RPMI8226 (cell line): ENCODE results near the gene PITPNB.

ENCODE experiments used
- DNase-seq: peaks from one replicate; pipeline ENCODE4 v3.0.0-alpha.2; 2015

The PITPNB gene

DNA sequence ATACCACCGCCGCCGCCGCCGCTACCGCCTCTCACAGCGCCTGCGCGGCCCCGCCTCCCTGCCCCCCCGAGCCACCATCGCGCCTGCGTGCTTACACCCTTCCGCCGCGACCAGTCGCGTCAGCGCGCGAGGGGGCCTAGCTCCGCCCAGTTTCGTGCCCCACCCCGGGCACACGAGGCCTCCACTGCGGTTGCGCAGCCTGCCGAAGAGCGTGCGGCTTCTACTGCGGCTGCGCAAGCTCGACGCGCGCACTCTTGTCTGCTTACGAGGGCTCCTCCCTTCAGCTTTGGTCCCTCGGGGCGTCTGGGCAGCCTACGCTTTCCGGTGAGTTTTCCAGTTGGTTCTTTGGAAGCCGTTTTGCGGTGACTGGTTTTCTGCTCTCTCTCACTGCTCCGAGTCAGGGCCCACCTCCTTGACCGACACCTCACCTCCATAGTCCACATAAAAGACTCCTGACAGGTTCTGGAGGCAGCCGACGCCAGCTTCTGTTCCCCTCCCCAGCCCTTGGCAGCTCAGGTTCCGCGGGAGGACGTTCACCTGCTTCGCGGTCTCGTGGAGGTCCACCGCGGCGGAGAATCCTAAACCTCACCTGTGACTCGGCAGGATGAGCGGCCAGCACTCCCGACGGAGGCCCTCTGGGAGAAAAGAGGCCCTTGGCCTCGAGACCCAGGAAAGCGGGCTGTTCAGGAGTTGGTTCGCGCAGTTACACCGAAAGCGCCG, at the start of gene PITPNB:
PITPNB (minus strand) TSS at position 35 of the 720 bp plus-strand sequence. CDS start 65 bp downstream, outside the sequence.
- peak; percentile 98 for DNase-seq

DNA sequence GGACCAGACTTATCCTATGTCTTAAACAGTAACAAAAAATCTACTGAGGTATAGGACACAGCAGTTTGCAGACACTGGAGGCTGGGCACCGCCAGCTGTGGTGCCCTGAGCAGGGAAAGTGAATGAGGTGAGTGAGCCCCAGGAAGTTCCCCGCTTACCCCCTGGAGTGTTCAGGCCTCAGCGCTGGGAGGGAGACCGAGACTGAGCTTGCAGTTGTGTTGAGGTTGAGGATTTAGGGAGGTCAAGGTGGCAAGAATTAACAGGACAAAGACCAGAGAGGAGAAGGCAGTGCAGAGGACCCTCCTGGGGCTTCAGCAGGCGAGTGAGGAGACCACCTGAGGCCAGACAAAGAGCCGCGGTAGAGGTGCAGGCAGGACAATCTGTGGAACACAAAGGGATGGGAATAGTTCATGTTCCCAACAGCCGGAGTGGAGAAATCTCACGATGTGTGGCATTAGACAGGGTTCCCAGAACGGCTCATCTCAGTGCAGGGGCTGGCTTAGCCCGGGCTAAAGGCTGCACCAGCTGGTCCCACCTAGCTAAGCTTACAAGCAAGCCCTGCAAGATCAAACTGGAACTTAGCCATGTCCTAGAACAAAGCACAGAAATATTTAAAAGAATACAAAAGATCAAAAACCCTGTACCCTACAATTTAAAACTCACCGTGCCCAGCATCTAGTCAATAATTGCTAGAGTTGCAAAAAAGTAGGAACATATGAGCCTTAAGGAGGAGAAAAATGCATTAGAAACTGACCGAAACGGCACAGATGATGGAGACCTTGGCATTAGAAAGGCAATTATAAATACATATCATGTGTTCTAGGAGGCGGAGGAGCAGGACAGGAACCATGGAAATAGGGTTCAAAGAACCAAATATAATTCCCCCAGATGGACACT, 47.4 kb upstream of the PITPNB start:
- DNase-seq: no peak

DNA sequence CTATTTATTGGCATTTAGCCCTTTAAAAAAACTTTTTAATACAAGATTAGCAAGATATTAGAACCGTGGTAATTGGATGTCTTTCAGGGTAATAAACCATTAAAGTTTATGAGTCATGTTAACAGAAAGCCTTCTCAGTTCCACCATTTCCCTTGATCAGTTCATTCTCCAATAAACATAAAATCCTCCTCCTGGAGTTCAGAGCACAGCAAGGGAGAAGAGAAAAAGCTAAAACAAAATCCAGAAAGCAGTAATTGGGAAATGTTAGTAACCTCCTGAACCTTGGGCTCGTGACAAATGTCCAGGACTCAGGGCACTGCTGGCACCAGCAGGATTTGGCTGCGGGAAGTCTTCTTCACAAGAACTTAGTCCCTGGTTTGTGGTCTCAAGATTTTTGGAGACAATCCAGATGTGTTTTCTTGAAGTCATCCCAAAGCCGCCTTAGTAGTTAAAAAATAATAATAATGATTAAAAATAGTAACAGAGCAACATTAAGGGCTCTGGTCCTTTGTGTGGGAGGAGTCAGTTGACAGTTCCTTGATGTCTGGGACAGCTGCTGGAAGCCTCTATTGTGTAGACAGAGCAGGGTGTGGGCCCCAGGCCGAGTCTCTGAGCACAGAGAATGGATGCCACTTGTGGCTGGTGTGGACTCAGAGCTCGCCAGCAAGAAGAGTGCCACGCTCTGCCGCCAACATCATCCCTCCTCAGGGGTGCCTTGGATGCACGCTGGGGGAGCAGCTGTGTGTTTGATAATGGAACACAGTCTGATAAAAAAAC, 43.4 kb upstream of the PITPNB start:
- no peak for DNase-seq

DNA sequence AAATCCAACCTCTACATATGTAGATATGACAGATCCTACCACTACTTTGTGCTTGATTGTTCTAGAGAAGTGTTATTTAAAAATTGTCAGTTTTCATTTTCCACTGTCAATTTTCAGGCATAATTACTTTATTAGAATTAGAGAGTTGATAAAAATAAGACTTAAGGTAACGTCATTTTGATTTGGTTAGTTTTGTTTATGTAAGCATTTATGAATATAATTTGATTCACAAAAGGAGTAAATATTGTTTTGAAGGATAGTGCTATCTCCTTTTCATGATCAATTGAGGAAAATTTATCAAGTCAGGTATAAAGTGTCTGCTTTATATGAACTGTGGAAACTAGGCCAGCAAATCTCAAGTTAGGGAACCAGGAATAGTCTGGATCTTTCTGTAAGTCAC, 42.6 kb upstream of the PITPNB start:
- no peak for DNase-seq

DNA sequence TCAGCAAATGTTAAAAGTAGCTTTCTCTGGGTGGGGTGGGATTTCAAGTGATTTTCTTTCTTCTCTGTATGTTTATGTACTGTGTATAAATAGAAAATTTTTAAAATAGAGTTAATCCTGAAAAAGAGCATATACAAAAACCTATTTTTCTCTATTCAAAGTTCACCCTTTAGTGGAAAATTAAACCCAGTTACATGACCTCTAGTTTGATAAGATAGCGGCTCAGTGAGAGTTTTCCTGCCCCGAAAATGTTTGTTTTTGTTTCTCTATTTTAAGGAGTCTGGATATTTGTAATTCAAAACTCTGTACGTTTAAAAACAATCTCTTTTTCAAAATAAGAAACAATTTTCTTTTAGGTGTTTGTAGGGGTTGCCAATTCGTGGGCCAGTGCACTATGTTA, 42.1 kb upstream of the PITPNB start:
- DNase-seq: no peak

DNA sequence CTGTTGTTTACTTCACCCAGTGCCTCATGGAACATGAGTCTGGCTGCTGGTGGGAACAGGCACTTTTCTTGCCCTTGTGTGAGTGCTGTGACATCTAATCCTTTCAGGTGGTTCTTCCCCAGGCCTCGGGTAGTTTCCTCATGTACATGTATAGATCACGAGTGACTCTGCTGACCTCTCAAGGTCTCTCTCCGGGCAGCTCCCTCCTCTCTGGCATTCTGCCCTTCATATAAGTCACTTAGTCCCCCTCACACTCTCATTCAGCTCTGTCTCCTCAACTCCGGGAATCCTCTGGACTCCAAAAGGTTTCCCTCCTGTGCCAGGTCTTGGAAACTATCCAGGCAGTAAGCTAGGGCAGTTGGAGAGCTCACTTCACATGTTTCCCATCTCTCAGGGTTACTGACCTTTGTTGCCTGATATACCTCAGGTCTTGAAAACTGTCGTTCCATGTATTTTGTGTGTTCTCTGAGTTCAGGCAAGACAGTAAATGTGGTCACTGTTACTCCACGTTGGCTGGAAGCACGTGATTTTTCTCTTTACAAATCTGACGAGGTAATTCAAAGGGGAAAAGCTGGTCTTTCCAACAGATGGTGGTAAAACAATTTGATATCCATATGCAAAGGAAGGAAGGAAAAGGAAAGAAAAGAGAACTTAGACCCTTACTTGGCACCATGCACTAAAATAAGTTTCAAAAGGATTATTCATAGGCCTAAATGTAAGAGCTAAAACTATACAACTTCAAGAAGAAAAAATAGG, 40.5 kb upstream of the PITPNB start:
- DNase-seq: no peak

DNA sequence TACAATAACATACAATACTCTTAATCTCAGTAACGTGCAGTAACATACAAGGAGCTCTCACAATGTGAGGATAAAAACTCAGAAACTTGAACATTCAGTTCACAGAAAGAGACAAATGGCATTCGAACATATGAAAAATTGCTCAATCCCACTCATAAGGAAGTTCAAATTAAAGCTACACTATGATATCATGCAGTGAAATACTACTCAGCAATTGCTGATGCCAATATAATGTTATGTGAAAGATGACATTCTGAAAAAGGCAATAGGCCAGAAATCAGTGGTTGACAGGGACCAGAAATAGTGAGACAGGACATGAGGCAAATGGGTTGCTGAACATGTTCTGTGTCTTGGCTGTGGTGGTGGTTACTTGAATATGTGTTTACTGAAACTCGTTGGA, 33.7 kb upstream of the PITPNB start:
- DNase-seq: no peak

DNA sequence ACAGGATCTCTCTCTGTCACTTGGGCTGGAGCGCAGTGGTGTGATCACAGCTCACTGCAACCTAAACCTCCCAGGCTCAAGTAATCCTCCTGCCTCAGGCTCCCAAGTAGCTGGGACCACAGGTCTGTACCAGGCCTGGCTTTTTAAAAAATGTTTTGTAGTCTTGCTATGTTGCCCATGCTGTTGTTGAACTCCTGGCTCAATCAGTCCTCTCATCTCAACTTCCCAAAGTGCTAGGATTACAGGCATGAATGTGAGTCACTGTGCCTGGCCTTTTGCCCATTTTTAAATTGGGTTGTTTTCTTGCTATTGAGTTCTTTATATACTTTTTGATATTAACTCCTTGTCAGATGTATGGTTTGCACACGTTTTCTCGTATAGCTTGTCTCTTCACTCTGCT, 33.0 kb upstream of the PITPNB start:
- DNase-seq: no peak

DNA sequence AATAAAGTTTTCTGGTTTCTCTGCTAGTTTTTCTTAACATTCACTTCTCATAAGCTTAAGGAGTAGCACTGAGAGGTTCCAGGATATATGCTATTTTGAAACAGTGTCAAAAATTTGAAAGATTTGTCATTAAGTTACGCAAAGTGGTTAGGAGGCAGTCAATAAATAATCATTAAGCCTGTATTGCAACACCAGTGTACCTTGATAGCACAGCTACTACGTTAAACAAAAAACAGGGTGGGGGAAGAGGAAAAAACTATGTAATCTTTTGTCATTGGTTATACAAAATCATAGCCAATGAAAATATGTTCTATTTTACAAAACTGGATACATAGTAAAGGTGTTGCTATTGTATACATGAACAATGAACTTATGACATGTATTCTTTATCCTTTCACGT, 30.4 kb upstream of the PITPNB start:
- no peak for DNase-seq

DNA sequence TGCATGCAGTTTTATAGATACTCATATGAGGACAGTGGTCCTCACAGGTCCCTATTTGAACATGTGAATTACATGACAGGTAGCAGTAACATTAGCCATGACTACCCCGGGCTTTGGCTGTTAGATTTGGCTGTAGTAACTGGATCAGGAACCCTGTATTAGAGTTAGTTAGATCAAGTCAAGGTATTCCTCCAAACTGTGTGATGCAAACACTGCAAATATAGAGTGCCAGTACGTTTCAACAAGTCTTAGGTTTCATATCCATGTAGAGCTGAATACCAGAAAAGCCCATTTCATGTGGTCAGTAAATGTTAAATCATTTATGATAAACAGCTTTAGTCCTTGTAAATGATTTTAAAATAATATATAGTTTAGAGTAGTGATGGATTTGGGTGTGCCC, 29.5 kb upstream of the PITPNB start:
- no peak for DNase-seq

DNA sequence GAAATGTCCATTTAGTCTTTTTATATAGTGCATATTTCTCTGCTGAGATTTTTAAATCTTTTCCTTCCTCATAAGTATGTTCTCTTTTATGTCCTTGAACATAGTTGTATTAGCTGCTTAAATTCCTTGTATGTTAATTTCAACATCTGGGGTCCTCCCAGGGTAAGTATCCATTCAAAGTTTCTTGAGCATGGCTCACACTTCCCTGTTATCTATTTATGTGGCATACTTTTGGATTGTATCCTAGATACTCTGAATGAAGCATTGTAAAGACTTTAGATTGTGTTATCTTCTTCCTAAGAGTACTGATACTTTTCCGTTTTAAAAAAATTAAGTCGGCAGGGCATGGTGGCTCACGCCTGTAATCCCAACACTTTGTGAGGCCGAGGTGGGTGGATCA, 28.4 kb upstream of the PITPNB start:
- DNase-seq: no peak

DNA sequence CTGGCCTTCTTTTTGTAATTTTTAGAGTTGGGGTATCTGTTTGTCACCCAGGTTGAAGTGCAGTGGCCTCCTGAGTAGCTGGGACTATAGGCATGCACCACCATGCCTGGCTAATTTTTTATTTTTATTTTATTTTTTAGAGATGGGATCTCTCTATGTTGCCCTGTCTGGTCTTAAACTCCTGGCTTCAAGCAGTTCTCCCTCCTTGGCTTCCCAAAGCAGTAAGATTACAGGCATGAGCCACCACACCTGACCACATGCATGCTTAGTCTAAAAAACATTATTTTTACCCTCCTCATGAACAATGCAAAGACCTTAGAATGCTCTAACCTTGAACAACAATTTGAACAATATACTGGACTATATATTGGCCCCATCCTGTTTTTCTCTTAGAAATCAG, 22.1 kb upstream of the PITPNB start:
- no peak for DNase-seq

DNA sequence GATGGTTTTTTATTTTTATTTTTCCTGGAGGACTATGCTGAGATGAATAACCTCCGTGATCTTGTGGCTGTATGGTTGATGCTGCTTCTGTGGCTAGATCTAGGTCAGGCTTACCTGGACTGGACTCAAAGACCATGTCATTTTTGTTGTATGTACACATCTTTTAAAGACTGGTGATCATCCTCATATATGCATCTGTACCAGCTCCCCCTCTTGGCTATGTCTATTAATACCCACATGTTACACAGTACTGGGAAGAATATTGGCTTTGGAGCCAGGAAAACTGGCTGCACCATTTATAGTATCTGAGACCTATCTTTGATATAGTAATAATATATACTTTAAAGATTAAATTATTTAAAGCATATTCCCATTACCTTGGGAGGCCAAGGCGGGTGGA, 18.4 kb upstream of the PITPNB start:
- no peak for DNase-seq

DNA sequence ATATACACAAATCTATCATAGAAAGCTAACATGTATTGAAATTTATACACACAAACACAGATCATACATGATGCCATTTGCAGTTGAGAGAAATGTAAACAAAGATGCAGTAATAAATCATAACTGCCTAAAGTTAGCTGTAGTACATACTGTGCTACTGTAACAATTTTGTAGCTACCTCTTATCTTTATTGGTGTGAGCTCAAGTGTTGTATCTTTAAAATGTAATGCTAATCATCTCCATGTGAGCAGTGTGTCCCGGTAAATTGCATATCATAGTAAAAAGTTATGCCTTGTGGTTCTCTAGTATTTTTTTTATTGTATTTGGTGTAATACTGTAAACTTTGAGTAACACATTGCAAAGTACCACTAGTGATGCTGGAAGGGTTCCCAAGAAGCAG, 16.8 kb upstream of the PITPNB start:
- no peak for DNase-seq

DNA sequence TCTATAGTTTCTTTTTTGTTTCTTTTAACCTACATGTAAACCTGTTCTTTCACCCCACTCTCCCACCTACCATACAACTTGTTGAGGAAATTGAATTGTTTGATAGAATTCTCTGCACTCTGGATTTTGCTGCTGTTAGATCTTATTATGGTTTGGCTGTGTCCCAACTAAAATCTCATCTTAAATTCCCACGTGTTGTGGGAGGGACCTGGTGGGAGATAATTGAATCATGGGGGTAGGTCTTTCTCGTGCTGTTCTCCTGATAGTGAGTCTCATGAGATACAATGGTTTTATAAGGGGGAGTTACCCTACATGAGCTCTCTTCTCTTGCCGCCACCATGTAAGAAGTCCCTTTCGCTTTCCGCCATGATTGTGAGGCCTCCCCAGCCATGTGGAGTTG, 15.0 kb upstream of the PITPNB start:
- no peak for DNase-seq

DNA sequence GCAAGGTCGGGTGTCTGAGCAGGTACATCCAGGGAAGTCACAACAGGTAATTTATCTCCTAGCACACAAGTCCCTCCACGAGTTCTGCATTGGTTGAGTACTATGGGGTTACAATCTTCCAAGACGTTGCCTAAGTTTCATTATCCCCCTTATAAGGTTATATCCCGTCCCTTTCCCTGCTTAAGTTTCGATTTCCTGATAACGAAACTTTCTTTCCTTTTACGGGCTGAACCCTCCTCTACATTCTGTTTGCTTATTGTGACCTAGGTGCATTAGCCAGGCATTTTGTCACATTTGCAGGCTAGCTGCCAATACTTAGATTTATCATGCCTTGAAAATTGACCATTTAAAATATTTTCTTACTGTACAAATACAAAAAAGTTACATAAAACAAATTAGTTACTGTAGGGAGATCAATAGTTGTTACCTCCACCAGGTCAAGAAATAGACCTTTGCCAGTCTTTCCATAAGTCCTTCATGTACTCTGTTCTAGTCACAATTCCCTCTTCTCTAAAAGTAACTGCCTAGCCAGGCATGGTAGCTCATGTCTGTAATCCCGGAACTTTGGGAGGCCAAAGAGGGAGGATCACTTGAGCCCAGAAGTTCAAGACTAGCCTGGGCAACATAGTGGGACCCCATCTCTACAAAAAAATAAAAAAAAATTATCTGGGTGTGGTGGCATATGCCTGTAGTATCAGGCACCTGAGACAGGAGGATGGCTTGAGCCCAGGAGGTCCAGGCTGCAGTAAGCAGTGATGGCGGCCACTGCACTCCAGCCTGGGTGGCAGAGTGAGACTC, 14.3 kb upstream of the PITPNB start:
- no peak for DNase-seq

DNA sequence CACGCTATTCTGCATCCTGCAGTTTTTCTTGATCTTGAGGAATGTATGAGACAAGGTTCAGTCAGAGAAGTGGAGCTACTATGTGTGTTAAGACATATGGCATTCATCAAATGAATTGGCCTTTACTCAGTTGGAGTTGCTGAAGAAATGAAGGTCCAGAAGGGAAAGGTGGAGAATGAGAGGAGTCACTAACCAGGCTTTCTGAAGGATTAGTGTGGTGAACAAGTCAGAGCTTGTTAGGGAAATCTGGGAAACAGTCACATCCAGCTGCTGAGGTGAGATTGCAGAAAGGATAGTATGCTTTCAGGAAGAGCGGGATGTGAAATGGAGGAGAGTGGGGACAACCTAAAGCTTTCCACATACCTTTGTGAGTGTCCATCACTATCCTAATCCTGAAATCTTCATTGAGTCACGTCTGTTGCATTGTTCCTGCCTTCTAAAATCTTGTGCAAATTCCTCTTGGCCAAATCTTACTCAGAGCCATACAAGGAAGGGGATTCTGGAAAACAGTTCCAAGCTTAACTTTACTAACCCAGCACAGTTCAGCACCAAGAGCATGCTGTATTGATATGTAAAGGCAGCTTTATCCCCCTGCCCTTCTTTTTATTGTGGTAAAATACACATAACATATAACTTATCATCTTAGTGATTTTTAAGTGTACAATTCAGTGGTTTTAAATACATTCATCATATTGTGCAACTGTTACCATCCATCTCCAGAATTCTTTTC, 11.4 kb upstream of the PITPNB start:
- no peak for DNase-seq

DNA sequence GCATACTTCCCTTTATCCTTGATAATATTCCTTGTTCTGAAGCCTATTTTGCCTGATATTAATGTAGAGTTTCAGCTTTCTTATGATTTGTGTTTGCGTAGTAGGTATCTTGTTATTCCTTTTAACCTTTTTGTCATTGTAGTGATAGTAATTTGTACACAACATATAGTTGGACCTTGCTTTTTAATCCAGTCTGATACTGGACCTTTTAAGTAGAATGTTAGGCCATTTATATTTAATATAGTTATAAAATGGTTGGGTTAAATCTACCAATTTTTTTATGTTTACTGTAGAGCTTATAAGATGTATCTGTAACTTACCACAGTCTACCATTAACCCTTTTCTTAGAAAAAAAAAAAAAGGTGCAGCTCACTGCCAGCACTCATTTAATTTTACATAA, 8.6 kb upstream of the PITPNB start:
- DNase-seq: no peak

DNA sequence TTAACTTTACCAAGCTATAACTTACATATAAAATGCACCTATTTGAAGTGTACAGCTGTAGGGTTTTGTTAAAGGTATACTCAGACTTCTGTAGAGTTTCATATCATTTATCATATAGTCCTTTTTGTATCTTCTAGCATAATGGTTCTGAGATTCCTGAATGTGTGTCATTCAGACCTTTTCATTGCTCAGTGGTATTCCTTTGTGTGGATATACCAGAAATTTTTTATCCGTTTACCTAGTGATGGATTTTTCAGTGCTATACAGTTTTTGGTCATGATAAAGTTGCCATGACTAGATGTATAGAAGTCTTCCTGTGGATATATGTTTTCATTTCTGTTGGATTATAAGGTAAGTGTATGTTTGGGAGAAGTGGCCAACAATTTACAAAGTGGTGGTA, 6.3 kb upstream of the PITPNB start:
- DNase-seq: no peak

DNA sequence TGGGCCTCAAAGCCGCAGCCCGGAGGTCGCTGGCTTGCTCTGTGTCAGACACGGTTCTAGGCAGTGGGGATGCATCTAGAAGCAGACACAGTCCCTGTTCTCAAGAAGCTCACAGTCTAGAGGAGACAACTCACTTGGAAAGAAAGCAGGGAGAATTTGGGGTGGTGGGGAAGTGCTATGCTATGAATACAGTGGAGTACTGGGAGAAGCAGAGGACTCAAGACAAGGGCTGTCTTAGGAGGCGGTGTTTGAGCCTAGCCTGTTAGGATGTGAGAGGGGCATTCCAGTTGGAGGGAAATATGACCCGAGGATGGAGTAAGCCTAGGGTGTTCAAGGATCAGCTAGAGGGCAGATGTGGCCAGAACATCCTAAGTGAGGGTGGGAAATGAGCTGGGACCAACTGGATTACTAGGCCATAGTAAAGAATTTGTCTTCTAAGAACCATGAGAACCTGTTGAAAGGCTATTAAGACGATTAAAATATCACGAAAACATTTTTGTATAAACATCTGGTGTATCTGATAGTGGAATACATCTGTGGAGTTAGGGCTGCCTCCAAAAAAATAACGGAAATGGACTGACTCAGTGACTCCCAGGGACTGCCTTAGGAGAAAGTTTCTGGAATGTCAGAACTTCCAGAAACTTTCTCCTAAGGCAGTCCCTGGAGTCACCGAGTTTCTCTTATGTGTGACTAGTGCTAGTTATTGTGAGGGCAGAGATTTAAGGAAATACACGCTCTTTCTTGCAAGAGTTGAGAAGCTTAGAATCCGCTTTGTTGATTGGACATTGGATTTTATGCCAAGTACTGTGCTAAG, 1.1 kb upstream of the PITPNB start:
- no peak for DNase-seq
